ENCODE data around the gene PKD2L1.
A peak's percentile ranks its signal among the peaks of the same experiment; 100 is the strongest.

Gene PKD2L1

DNA sequence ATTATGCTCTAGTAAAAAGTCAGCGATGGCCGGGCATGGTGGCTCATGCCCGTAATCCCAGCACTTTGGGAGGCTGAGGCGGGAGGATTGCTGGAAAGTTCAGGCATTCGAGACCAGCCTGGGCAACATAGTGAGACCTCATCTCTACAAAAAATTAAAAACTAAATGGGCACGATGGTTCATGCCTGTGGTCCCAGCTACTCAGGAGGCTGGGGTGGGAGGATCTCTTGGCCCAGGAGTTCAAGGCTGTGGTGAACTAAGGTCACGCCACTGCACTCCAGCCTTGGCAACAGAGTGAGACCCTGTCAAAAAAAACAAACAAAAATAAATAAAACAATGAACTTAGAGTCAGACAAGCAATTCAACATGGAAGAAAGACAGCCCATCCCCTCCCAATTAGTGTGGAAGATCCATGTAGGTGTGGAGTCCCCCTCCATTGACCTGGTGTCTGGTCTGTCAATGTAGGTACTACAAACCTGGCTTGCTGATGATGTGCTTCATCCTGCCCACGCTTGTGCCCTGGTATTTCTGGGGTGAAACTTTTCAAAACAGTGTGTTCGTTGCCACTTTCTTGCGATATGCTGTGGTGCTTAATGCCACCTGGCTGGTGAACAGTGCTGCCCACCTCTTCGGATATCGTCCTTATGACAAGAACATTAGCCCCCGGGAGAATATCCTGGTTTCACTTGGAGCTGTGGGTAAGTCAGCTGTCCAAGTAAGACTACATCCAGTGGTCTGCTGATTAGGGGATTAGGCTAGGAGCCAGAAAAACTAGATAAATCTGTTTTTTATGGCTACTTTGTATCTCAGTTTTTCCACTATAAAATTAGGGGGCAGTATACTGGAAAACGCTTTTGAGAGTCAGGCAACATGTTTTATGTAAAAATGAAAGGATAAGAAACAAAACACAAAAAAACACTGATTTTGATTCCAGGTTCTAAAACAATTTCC is 26.3 kb upstream of the PKD2L1 start:
- DNase-seq (ENCODE audit: low spot score) = no peak

DNA sequence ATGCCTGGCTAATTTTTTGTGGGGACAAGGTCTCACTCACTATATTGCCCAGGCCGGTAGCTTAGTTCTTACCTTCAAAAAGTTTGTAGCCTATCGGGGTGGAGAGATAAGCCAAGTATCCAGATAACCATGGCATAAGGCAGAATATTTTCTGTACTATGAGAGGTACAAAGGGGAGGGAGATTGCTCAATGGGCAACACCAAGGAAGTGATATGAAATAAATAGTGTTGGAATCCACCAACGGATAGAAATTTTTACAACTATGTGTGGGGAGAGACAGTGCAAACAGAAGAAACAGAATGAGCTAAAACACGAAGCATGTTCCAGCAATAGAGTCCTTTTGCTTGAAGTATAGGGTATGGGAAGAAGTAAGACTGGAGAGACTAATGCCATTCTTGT is 25.1 kb upstream of the PKD2L1 start:
- DNase-seq (ENCODE audit: low spot score) = no peak

DNA sequence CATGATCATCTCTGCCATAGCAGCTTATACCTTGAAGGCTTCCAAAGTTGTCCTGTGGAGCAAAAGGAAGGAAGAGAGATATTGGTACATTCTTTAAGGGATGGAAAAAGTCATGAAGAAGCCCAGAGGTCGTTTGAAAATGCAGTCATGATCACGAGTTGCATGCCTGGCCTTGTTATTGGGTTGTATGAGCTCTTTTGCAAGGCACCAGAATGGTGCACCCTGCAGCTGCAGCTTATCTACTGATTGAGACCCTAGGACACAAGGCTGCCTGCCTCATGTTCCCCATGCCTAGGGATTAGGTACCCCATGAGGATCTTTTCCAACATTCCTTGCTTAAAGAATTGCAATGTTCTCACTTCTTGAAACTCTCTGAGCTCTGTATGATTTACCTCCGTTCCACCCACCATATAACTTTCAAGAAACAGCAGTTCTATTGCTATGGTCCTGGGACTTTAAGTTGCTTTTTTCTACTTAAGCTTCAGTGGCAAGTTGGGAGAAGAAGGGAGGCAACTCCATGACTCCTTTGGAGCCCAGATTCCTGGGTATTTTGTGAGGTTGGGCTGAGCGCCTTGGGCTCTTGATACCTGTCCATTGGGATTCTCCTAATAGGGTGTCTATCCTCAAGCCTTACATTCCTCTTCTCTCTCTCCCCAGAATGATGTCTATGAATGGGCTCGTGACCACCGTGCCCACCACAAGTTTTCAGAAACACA is 23.9 kb upstream of the PKD2L1 start:
- DNase-seq (ENCODE audit: low spot score) = no peak

- no peak for DNase-seq (ENCODE audit: low spot score)
Measured at GRCh38 chr10:100350914-100351485, 21.0 kb upstream of the PKD2L1 start.

DNA sequence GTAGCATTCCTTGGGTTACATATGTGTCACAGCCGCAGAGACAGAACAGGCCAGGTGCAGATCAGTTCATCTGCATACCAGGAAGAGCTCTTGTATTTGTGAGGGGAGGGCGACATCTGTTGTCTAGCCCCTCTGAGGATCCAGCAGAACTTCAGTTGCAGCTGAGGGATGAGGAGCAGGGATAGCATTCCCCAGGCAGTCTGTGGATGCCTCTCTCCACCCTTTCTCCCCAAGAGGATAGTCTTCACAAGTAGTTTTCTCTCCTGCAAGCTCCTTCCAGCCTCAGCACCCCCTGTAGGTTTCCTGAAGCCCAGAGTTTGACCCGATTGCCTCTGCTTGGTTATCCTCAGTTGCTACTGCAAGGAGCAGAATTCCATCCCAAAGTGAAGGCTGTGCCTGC is 19.6 kb upstream of the PKD2L1 start:
- DNase-seq (ENCODE audit: low spot score) = no peak

DNA sequence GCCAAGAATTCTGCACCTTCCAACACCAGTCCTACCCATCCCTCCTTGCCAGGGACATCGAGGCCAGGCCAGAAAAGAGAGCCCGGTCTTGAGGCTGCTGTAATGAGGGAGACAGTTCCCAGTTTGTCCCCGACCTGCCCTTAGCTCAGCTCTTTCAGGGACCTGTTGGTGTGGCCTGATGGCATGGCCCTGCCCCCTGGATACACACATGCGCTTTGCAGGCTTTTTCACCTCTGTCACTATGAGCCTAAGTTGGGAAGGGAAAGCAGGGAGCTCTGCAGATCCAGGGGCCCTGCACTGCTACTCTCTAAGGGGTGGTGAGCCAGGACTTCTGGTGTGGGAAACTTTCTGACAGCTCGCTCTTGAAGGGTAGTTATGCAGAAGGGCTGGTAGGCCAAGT is 19.1 kb upstream of the PKD2L1 start:
- no peak for DNase-seq (ENCODE audit: low spot score)

DNA sequence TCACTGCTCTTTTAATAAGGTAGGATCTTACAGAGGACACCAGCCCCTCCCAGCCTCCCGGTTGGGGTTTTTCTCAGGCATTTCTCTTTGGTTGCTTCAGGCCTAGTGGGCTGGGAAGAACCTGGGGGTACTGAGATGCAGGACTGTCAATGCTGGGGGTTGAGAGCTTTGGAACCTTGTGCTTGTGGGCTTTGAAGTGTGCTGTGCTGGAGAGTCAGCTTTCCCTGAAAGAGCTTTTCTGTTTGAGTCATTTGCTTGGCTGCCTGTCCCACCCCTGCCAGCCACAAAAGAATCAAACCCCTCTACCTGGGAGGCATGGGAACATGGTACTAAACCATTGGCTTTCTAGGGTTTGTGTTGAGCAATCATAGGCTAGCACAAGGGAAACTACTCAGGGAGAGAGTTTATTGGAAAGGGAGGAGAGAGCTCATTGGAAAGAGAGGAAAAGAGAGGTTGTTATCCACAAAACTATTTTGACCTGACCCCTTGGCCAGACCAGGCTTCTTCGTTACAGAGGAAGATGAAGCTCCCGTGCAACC is 18.4 kb upstream of the PKD2L1 start:
- no peak for DNase-seq (ENCODE audit: low spot score)

- no peak for DNase-seq (ENCODE audit: low spot score)
Measured at GRCh38 chr10:100347568-100348195, 17.7 kb upstream of the PKD2L1 start.

- peak; percentile 98 for DNase-seq (ENCODE audit: low spot score)
Measured at GRCh38 chr10:100346765-100347567, 16.9 kb upstream of the PKD2L1 start, which contains the start of gene SCD. Gene SCD, plus strand, starts transcription at chr10:100347233. Its CDS starts 272 bp downstream, at chr10:100347505.

- peak; percentile 83 for DNase-seq (ENCODE audit: low spot score)
Measured at GRCh38 chr10:100346351-100346764, 16.3 kb upstream of the PKD2L1 start.

GRCh38 chr10:100345570-100346330 is 15.7 kb upstream of the PKD2L1 start:
- DNase-seq (ENCODE audit: low spot score) = no peak

- DNase-seq (ENCODE audit: low spot score) = no peak
Measured at GRCh38 chr10:100344241-100344788, 14.3 kb upstream of the PKD2L1 start.

DNA sequence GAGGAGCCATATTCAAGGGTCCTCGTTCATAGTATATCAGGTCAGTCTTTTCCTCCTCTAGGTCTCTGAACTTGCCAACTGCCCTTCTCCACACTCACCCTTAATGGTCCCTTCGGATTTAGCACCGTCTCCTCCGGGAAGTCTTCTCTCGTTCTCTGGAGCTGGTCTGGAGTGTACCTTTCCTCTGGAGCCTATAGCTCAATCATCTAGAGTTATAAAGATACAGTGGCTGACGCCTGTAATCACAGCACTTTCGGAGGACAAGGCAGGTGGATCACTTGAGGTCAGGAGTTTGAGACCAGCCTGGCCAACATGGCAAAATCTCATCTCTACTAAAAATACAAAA is 12.6 kb upstream of the PKD2L1 start:
- no peak for DNase-seq (ENCODE audit: low spot score)

- peak; percentile 76 for DNase-seq (ENCODE audit: low spot score)
Measured at GRCh38 chr10:100341953-100342626, 12.1 kb upstream of the PKD2L1 start.

DNA sequence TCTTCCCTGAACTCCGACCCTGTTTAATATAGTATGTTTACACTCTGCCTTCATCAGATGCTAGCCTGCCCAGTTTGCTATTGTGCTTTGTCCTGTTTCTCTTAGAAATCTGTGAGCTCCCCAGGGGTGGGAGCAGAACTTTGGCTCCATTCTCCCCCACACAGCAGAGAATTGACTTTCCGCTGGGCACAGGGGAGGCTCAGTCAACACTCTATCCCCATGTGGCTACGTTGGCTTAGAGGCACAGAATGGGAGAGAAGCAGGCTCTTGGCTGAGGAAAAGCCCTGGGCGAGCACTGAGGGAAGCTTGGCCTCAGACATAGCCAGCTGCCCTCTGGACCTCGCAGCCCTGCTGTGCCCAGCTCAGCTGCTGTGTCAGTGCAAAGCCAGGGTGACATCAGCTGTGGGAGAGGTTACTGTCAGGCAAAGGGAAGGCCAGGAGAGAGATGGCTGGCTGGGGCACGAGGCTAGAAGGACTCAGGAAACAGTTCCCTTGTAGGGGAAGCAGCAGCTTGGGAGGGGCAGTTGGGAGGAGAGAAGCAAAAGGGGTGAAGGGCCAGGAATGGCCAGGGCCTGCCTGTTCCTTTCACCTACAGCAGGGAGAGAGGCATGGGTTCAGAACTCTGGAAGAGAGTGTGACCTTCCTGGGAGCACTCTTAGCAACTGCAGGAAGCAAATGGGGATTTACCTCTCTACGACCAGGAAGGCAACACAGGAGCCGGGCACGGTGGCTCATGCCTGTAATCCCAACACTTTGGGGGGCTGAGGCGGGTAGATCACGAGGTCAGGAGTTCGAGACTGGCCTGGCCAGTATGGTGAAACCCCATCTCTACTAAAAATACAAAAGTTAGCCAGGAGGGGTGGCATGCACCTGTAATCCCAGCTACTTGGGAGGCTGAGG is 11.2 kb upstream of the PKD2L1 start:
- DNase-seq (ENCODE audit: low spot score) = no peak

- no peak for DNase-seq (ENCODE audit: low spot score)
Measured at GRCh38 chr10:100339236-100339635, 9.2 kb upstream of the PKD2L1 start.

- peak; percentile 81 for DNase-seq (ENCODE audit: low spot score)
Measured at GRCh38 chr10:100338434-100339036, 8.5 kb upstream of the PKD2L1 start.

- no peak for DNase-seq (ENCODE audit: low spot score)
Measured at GRCh38 chr10:100334762-100335161, 4.7 kb upstream of the PKD2L1 start.

Measured in iPS-NIHi11 (cell line).